Measurements from ENCODE around the gene EIF4ENIF1.
"Not testable (repeated sequence)": the region's sequence is repeated elsewhere in the genome, so short reads cannot be mapped to it uniquely, and the experiment has no call there.

EIF4ENIF1 gene

GRCh38 chr22:31503211-31503964, 13.7 kb upstream of the EIF4ENIF1 start:
- DNase-seq (ENCODE audit: low read depth in 2 of 2) = no peak
- TF ChIP-seq CTCF (IDR thresholded peaks at IDR 0.05; ENCODE audit: low read depth, low read length) = no peak

GRCh38 chr22:31501738-31502137, 12.1 kb upstream of the EIF4ENIF1 start:
- DNase-seq (ENCODE audit: low read depth in 2 of 2) = no peak
- TF ChIP-seq CTCF (IDR thresholded peaks at IDR 0.05; ENCODE audit: low read depth, low read length) = no peak
- no peak overlapping the region for H3K4me3 ChIP-seq (replicated peaks in 1 of 2; ENCODE audit: low read depth in 2 of 2, low read length in 2 of 2)

More at GRCh38 chr22:31503211-31503964, 13.7 kb upstream of the EIF4ENIF1 start:
- H3K4me3 ChIP-seq (replicated peaks in 1 of 2; ENCODE audit: low read depth in 2 of 2, low read length in 2 of 2) = no peak overlapping the region

GRCh38 chr22:31497148-31497938, 7.7 kb upstream of the EIF4ENIF1 start:
- peak overlapping the region; percentile 88 to 97 for H3K4me3 ChIP-seq (replicated peaks in 1 of 2; ENCODE audit: low read depth in 2 of 2, low read length in 2 of 2)
- DNase-seq (ENCODE audit: low read depth in 2 of 2) = no peak
- TF ChIP-seq CTCF (IDR thresholded peaks at IDR 0.05; ENCODE audit: low read depth, low read length) = no peak

- no peak for TF ChIP-seq CTCF (IDR thresholded peaks at IDR 0.05; ENCODE audit: low read depth, low read length)
- DNase-seq (ENCODE audit: low read depth in 2 of 2) = peak in 1 of 2 donors; percentile 22
- peak overlapping the region; percentile 88 to 97 for H3K4me3 ChIP-seq (replicated peaks in 1 of 2; ENCODE audit: low read depth in 2 of 2, low read length in 2 of 2)
Measured at GRCh38 chr22:31496735-31497146, 7.1 kb upstream of the EIF4ENIF1 start.

- DNase-seq (ENCODE audit: low read depth in 2 of 2) = peak; percentile 88 to 92
- peak; percentile 37 for TF ChIP-seq CTCF (IDR thresholded peaks at IDR 0.05; ENCODE audit: low read depth, low read length)
- H3K4me3 ChIP-seq (replicated peaks in 1 of 2; ENCODE audit: low read depth in 2 of 2, low read length in 2 of 2) = peak within 1 kb of the TSS; percentile 88 to 97
Measured at GRCh38 chr22:31496007-31496734, 6.5 kb upstream of the EIF4ENIF1 start, which contains the start of gene SFI1. SFI1 (plus strand) TSS chr22:31496536; CDS start chr22:31508285, 11,749 bp downstream.

GRCh38 chr22:31495343-31495742, 5.7 kb upstream of the EIF4ENIF1 start:
- DNase-seq (ENCODE audit: low read depth in 2 of 2) = no peak
- peak overlapping the region; percentile 88 to 97 for H3K4me3 ChIP-seq (replicated peaks in 1 of 2; ENCODE audit: low read depth in 2 of 2, low read length in 2 of 2)
- TF ChIP-seq CTCF (IDR thresholded peaks at IDR 0.05; ENCODE audit: low read depth, low read length) = no peak

GRCh38 chr22:31493355-31493754, 3.7 kb upstream of the EIF4ENIF1 start:
- not testable (repeated sequence) for H3K4me3 ChIP-seq (replicated peaks in 1 of 2; ENCODE audit: low read depth in 2 of 2, low read length in 2 of 2); DNase-seq (ENCODE audit: low read depth in 2 of 2)

Measured in cardiac fibroblast (primary cell).